8988T (cell line): ENCODE data around the gene DENND10.
"Not testable (repeated sequence)": the region's sequence is repeated elsewhere in the genome, so short reads cannot be mapped to it uniquely, and the experiment has no call there.

Source experiments
- DNase-seq: peaks from one replicate; pipeline ENCODE4 v3.0.0; 2011

Gene DENND10

DNA sequence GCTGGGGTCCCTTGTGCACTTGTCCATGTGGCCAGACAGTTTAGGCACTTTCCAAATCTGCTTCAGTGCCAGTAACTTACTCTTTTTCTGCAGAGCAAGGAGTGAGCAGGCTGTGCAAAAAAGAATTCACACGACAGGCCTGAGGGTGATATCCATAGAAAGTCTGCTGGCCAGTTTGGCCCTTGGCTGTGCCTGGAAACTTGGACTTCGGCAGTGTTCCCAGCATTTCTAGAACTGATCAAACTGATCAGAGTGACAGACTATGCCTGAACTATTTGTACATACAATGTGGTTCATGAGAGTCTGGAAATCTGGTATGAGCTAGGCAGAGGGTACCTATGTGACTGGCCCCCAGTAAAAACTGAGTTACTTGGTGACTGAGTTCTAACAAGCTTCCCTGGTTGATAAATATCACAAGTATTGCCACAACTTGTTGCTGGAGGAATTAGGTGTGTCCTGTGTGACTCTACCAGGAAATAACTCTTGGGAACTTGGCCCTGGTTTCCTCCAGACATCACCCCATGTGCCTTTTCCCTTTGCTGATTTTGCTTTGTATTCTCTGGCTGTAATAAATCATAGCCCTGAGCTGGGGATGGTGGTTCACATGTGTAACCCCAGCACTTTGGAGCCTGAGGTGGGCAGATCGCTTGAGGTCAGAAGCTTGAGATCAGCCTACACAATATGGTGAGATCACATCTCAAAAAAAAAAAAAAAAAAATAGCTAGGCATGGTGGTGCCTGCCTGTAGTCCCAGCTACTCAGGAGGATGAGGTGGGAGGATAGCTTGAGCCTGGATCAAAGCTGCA lies 3.3 kb upstream of the DENND10 start:
- DNase-seq: no peak

DNA sequence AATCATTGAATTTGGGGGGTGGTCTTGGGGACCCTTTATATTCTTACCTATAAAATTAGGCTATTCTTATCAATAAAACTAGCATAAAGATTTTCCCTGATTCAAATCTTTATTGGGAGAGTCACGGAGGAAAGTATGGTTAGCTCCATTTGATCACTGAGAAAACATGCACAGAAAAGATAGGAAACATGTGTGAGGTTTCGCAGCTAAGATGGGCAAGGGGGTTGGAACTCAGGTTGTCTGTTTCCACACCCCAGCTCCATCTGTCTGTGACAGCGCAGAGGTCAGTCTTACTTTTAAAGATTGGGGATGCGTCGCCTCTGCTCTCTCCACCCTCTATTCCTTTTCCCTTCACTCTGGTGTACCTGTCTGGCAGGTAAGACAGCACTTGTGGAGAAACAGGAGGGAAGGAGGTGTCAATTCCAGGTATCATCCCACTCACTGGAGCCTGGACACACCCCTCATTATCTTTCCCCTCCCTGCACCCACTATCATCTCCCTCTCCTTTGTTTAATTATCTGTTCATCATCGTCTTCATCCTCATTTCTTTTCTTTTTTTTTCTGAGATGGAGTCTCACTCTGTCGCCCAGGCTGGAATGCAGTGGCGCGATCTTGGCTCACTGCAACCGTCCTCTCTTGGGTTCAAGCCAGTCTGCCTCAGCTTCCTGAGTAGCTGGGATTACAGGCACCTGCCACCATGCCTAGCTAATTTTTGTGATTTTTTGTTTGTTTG lies 2.4 kb upstream of the DENND10 start:
- no peak for DNase-seq

DNA sequence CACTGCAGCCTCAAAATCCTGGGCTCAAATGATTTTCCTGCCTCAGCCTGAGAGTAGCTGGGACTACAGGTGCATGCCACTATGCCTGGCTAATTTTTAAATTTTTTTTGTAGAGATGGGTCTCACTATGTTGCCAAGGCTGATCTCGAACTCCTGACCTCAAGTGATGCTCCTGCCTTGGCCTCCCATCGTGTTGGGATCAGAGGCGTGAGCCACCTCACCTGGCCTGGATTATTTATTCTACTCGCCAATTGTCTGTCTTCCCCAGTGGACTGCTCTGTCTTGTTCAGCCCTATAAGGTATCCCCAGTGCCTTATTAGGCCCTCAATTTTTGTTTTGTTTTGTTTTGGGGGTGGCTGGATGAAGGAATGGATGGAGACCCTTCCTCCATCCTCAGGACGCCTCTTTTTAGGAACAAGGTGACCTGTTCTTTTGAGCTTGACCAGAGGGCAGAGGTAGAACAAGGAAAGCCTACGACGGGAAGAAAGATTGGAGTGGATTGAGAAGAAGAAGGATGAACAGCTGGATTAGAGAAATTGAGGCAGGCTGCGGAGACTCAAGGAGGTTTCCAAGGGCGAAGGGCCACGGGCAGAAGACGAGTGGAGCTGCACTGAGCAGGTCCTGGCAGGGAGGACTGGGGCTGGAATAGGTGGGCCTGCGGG lies 541 bp upstream of the DENND10 start:
- DNase-seq: no peak

DNA sequence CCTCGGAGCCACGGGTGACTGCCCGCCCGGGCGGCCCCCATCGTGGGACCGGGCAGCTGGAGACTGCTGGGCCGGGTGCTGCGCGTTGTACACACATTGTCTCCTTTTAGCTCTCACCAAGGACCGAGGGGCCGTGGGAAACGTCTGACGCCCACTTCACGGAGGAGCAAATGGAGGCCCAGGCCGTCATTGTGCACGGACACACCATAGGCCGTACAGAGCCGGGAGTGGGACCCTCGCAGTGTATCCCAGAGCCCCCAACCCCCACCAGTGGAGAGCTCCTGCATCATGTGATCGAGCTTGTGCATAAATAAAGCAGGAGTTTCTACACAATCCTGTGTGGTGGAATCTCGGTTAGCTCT lies 722 bp downstream of the DENND10 start:
- no peak for DNase-seq

DNA sequence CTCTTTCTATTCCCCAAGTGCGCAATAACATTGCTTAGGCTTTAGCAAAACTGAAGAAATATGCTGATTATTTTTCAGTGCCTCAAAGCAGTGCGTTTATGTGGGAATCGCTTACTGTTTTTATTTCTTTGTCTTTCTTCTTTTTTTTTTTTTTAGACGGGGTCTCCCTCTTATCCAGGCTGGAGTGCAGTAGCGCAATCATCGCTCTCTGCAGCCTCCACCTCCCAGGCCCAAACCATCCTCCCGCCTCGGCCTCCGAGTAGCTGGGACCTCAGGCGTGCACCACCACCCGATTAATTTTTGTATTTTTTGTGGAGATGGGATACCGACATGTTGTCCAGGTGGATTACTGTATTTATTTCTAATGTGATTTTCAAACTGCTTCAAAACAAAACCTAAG lies 1.2 kb downstream of the DENND10 start:
- DNase-seq: no peak

DNA sequence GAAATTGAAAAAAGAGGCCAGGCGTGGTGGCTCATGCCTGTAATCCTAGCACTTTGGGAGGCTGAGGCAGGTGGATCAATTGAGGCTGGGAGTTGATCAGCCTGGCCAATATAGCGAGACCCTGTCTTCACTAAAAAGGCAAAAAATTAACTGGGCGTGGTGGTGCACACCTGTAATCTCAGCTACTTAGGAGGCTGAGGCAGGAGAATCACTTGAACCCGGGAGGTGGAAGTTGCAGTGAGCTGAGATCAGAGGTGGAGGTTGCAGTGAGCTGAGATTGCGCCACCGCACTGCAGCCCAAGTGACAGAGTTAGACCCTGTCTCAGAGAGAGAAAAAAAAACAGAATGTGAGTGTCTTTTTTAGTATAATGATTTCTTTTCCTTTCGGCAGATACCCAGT lies 2.0 kb downstream of the DENND10 start:
- DNase-seq: not testable (repeated sequence)

DNA sequence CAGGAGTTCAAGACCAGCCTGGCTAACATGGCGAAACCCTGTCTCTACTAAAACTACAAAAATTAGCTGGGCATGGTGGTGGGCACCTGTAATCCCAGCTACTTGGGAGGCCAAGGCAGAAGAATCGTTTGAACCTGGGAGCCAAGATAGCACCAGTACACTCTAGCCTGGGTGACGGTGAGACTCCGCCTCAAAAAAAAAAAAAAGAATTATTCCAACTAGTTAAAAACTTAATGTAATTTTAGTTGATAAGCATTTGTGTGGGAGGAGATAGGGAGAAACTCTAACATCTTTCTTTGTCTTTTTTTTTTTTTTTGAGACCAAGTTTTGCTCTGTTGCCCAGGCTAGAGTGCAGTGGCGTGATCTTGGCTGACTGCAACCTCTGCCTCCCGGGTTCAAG lies 3.2 kb downstream of the DENND10 start:
- not testable (repeated sequence) for DNase-seq

DNA sequence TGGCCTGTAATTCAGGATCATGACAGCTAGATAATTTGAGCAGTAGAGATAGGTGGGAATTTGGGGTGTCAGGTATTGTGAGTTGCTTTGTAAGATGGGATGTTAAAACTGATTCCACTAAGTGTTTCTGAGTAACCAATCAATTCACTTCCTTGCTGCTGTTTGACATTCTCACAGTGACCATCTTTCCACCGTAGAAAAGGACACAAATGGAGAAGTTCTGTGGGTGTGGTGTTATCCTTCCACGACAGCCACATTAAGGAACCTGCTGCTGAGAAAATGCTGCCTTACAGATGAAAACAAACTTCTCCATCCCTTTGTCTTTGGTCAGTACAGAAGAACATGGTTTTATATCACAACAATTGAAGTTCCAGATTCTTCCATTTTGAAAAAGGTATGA lies 3.9 kb downstream of the DENND10 start:
- not testable (repeated sequence) for DNase-seq

DNA sequence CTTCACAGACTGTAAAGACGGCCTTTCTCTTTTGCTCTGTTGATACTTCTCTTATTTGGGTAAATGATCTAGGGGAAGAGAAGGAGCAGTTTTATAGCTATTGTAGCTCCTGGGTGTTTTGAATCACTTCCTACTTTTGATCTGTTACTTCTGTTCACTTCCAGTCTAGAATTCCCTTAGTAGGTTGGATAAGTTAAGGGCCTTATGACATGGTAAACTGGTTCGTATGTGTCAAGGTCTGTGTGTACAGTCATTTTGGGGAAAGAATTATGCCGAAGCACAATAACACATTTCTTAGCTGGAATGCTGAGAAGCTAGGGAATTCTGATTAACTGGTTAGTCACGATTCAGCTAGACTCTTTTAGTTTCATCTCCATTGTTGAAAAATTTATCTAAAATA lies 8.1 kb downstream of the DENND10 start:
- no peak for DNase-seq

DNA sequence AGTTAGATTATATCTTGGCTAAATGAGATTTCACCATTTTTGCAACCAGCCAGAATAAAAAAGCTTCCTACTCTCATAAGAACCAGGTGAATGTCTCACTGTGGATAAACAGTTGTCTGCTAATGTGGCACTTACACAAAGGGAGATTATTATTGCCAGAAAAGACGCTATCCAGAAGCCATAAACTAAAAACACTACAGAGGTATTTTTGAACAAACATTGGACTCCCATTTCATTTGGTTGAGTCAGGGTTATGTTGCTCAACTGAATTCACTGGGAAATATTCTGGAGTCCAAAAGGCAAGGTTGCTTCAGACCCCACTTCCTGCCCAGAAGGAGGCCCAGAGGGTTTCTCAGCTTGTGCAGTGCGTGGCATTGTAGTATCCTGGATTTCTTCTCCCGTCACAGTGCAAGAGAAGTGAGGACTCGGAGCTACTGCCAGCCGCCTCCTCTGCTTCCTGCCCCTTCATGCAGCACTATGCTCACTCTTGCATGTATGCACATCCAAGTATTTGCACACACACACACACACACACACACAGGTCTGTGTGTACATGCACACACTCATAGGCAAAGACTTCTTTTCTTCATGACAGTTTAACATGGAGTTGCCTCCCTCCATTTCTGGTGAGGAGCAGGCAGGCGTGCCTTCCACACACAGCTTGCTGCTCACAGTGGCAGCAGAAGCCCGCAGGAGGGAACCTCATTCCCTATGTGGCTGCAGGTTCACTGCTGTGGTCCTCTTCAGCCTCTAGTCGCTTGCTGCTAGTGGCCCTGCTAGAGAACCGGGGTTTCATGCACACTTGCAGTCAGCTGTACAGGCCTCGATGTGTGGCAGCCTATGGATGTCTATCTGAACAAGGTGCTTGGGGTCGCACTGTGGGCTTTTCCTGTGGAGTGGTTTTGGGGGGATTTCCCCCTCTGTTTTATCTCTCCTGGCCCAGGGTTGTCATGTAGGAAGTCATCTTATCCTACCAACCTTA lies 10.1 kb downstream of the DENND10 start:
- no peak for DNase-seq

DNA sequence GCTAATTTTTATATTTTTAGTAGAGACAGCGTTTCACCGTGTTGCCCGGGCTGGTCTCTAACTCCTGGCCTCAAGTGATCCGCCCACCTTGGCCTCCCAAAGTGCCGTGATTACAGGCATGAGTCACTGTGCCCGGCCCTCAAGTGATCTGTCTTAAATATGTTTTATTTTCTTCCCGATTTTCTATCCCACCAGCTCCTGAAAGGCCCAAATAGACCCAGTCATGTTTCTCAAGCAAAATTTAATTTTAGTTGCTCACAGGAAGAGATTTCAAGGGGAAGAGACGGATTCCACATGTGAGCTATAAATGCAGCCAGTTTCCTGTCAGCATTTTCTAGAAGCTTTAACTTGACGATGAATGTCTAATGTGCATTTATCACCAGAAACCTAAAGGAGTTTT lies 12.0 kb downstream of the DENND10 start:
- DNase-seq: no peak

DNA sequence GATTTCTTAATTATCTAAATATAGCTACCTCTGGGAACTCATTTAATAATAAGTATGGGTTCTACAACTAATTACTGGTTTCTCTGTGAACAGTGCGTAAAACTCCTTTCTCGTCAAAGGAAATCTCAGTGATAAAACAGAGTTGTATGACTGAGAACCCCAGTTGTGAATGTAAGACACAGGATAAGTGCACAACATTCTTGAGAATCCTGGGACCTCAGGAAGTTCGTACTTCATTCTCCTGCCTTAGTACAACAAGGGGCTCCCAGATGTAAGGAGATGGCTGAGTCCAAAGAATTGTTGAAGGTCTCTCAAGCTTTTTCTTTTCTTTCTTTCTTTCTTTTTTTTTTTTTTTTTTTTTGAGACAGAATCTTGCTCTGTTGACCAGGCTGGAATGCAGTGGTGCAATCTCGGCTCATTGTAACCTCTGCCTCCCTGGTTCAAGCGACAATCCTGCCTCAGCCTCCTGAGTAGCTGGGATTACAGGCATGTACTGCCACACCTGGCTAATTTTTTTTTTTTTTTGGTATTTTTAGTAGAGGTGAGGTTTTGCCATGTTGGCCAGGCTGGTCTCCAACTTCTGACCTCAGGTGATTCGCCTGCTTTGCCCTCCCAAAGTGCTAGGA lies 12.5 kb downstream of the DENND10 start:
- DNase-seq: no peak

DNA sequence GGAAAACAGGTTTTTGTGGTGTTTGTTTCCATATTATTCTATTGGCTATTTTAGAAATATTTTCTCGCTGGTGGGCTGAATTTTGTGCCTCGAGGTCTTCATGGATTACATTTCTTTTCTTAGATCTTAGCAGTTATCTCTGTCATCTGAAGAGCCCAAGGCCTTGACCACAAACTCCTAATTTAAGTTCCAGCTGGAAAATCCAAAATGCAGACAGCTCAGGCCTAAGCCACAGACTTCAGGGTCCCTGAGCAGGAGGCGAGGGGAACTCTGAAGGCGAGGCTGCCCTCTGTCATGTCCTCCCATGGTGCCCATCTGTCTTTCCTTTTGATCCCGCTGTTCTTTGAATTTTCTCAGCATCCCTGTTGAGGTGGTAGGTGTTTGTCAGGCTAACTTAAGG lies 14.3 kb downstream of the DENND10 start:
- no peak for DNase-seq

DNA sequence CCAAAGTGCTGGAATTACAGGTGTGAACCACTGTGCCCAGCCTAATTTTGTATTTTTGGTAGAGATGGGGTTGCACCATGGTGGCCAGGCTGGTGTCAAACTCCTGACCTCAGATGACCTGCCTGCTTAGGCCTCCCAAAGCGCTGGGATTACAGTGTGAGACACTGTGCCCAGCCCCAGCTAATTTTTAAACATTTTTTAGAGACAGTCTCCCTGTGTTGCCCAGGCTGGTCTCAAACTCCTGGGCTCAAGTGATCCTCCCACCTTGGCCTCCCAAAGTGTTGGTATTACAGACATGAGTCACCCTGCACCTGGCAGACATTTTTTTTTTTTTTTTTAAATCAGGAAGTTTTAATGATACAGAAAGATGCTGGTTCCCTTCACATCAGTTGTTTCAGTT lies 15.5 kb downstream of the DENND10 start:
- no peak for DNase-seq

DNA sequence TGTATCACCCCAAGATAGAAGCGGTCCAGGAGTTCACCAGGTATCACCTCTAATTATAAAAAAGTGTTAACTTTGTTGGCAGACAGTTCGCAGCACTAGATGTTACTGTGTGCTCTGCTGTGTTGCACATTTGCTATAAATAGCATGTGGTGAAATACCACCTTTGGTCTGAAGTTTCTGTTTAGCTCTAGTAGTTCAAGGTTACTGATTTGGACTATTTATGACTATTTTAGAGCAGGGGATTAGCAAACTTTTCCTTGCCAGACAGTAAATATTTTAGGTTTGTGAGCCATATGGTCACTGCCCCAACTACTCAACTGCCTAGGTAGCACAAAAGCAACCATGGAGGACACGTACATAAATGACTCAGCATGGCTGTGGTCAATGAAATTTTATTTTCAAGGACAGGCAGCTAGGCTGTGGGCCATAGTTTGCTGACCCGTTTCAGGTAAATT lies 16.5 kb downstream of the DENND10 start:
- no peak for DNase-seq

DNA sequence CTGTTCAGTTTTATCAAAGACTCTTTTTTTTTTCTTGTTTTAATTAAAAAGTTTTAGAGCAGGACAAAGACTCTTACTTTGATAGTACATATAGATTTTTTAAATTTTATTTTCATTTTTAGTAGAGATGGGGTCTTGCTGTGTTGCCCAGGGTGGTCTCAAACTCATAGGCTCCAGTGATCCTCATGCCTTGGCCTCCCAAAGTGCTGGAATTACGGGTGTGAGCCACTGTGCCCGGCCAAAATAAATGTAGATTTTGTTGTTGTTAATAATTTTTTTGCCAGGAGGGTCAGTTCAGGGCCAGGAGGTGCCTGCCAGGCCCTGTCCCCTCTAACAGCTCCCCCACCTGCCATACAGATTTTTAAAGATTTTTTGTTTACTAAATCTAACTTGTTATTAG lies 17.0 kb downstream of the DENND10 start:
- DNase-seq: no peak

DNA sequence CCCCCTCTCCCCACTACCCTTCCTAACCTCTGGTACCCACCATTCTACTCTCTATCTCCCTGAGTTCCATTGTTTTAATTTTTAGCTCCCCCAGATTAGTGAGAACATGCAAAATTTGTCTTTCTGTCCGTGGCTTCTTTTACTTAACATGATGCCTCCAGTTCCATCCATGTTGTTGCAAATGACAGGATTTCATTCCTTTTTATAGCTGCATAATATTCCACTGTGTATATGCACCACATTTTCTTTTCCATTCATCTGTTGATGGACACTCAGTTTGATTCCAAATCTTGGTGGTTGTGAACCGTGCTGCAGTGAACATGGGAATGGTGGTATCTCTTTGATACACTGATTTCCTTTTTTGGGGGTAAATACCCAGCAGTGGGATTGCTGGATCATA lies 22.0 kb downstream of the DENND10 start:
- no peak for DNase-seq

DNA sequence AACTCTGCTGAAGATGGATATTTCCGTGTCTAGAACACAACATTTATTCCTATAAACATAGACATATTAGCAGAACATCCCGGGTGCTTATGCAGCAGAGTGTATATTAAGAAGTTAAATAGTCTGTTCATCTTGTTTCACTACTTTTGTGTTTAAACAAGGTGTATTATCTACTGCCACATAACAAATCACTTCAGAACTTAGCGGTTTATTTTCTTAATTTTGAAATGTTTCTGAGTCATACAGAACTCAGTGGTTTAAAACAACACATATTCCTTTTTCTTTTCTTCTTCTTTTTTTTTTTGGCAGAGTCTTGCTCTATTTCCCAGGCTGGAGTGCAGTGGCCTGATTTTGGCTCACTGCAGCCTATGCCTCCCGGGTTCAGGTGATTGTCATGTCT lies 25.8 kb downstream of the DENND10 start:
- no peak for DNase-seq

DNA sequence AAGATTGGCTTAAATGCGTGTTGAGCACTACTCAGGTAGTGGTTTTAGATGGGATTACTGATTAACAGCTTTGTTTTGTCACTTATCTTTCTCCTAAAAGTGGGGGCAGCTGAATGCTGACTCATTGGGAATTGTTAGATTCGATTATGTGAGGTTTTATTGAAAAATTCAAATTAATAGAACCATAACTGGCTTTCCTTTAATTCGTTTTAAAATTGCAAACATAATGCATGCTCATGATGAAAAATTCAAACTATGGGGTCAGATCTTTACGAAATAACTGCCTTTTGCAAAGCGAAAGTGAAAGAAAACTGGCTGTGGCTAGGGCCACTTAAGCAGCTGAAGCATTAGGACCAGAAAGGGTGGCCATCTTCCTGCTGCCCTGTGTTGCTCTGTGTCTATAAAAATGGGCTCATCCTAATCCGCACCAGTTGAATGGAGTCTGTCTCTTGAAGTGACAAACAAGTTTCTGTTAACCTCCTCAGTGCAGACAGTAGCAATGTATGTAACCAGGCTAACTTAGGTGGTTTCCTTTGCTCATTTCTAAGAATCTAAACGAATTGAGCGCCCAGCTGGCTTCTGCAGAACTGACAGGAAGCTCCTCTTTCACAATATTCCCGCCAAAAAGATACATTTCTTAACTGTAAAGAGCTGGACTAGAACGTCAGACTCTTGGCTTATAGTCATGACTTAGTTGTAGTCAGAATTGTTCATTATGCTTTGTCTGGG lies 27.8 kb downstream of the DENND10 start:
- no peak for DNase-seq

DNA sequence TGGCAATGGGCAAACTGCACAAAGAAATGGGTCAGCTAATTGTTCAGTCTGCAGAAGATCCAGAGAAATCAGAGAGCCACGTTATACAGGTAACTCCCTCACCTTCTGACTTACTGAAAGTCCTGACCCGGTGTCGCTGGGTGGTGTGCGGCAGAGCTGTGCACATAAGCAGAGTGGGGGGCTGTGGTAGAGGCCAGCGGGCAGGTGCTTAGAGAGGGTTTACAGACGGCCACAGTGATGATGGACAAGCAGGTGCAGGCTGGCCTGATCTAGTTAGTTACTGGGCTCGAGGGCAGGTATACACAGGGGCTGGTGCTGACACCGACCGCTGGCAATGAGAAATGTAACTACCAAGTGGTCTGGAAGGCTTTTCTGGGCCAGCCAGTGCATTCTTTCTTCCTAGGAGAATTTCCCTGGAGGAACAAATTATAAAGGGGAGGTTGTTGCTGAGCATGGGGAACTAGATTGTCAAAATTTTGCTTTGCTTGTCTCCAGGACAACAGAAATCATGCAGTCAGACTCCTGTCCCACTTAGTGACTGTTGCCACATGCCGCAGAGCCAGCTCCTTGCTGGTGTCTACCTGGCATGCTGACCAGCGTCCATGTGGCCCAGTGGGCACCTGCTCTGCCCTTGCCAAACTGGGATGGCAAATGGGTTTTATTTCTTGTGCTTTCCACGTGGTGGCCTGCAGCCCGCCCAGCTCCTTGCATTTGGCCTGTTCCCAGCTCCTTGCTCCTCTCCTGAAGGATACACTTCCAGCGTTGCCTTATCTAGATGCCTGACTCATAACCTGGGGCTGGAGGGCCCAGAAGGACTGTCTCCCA lies 28.8 kb downstream of the DENND10 start:
- no peak for DNase-seq

DNA sequence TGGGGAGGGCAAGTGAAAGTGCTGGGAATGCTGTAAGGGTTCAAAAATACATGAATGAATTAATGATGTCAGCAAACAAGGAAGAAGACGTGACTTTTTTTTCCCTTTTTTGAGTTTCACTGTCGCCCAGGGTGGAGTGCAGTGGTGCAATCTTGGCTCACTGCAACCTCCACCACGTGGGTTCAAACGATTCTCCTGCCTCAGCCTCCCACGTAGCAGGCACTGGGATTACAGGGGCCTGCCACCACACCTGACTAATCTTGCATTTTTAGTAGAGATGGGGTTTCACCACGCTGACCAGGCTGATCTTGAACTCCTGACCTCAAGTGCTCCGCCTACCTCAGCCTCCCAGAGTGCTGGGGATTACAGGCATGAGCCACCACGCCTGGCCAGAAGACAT lies 30.0 kb downstream of the DENND10 start:
- DNase-seq: no peak
